ES-I3 (cell line): ENCODE measurements around the gene HACD4.
"Not testable (repeated sequence)": the region's sequence is repeated elsewhere in the genome, so short reads cannot be mapped to it uniquely, and the experiment has no call there.

Experiments used
- H3K36me3 ChIP-seq: 2 replicates; pipeline ENCODE4 v1.6.1; 2013; ENCODE audit warnings: mild to moderate bottlenecking, low read length, control low read depth, moderate library complexity; ENCODE audit not compliant: insufficient read depth
- H3K4me1 ChIP-seq: 2 replicates; pipeline ENCODE4 v1.6.1; 2013; ENCODE audit warnings: mild to moderate bottlenecking, control low read depth, low read length; ENCODE audit not compliant: insufficient read depth
- H3K9ac ChIP-seq: 2 replicates; pipeline ENCODE4 v1.6.1; 2013; ENCODE audit warnings: low read depth, mild to moderate bottlenecking, low read length, moderate library complexity
- H3K9me3 ChIP-seq: 2 replicates; pipeline ENCODE4 v1.6.1; 2013; ENCODE audit warnings: mild to moderate bottlenecking, low read length, moderate library complexity; ENCODE audit not compliant: control insufficient read depth, insufficient read depth

HACD4 gene

DNA sequence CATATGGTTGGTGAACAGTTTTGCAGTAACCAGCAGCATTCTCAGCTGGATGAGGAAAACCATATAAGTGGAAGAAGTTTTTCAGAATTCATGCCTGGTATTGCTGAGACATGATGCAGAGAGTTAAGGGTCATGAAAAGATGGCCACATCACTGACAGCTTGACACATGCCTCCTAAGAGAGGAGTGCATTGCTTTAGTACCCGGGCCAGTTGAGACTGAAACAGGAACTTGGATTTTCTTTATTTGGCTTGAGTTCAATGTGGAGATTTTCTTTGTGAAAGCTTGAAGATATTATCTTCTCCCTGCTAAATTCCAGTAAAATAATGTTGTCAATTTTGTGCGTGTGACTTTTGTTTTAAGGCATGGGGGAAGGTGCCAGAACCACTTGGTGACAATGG is 35.8 kb downstream of the HACD4 start:
- H3K9ac ChIP-seq = no peak overlapping the region
- no peaks in the 10 kb centered on the region for H3K4me1 ChIP-seq

DNA sequence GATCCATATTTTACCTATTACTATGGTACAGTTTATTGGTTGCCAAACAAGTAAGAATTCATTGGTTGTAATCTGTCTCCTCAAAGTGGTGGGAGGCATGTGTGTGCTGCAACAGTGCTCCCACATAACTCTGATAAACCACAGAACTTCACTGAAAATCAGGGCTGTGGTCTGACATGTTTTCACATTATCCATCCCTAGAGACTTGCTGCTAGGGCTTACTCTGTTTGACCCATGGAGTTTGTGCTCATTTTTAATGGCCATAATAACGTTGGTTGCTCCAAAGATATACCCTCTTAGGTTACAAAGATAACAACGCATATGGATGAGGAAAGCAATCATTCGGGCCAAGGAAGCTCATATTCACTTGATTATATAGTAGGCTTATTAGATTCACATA is 37.0 kb downstream of the HACD4 start:
- H3K9me3 ChIP-seq = no peaks in the 10 kb centered on the region
- no peak overlapping the region for H3K9ac ChIP-seq
- no peaks in the 10 kb centered on the region for H3K4me1 ChIP-seq
- H3K36me3 ChIP-seq = peaks cover 6% of the 10 kb centered on the region

More for the DNA sequence above, 35.8 kb downstream of the HACD4 start:
- H3K36me3 ChIP-seq = peaks cover 6% of the 10 kb centered on the region
- no peaks in the 10 kb centered on the region for H3K9me3 ChIP-seq

DNA sequence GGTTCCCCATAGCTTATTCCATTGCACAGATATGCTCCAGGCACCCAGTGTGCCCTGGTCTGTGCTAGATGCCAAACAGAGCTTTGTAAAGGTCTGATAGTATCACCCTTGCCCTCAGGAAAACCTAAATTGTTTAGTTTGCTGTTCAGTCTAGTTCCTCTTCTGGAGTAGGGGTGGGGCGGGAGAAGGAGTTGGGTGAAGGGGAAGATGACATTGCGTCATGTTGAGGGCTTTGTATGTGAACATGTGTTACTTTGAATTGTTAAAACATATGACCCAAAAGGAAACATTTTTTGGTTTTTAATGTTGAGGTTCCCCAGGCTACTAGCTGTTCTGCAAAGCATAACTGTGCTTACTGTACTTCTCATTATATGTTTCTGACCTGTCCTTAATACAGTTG is 40.6 kb downstream of the HACD4 start:
- H3K4me1 ChIP-seq = peaks cover 3% of the 10 kb centered on the region; the same call in 1 of the 2 replicates
- no peak overlapping the region for H3K9ac ChIP-seq
- no peaks in the 10 kb centered on the region for H3K9me3 ChIP-seq
- H3K36me3 ChIP-seq = peaks cover 9% of the 10 kb centered on the region

DNA sequence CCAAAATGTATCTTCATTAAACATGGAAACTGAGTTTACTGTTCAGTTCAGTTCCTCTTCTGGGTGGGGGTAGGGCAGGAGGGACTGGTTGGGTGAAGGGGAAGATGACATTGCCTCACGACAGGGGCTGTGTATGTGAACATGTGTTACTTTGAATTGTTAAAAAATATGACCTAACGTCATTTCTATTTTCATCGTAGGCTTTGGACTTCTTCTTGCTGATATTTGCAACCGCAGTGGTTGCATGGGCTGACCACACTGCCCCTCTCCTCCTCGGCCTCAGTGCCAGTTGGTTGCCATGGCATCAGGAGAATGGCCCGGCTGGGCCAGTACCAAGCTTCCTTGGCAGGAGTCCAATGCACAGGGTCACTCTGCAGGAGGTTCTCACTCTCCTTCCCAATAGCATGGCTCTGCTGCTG is 41.5 kb downstream of the HACD4 start:
- peaks cover 3% of the 10 kb centered on the region for H3K36me3 ChIP-seq
- H3K4me1 ChIP-seq = peaks cover 3% of the 10 kb centered on the region; the same call in 1 of the 2 replicates
- H3K9ac ChIP-seq = no peak overlapping the region
- H3K9me3 ChIP-seq = no peaks in the 10 kb centered on the region

DNA sequence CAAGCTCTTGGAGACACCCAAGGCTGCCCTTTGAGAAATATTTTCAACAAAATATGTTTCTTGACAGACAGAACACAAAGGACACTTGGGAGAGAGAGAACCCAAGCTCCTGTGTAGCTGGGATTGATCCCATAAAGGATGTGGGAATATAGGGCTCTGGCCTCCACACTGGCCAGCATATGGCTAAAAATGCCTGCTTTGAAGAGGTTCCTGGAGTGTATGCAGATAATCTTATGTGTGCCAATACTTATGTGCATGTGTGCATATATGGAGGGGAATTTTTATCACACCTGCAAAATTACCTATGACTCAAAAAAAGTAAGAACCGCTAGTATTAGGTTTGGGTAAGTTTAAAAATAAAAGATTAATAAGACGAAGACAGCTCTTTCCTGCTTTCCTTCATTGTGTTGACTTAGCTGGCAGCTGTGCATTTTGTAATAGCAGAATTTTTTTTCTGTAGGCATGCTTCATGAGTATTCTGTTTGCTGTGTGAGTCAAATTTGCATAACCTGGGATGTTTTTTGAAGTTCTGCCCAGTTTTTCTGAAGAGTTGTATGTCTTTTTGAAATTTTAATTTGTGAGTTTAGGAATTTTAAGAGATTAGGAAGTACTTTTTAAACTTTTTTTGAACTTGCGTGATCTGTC is 42.6 kb downstream of the HACD4 start:
- H3K4me1 ChIP-seq = peaks cover 3% of the 10 kb centered on the region; the same call in 1 of the 2 replicates
- H3K36me3 ChIP-seq = peaks cover 3% of the 10 kb centered on the region
- no peaks in the 10 kb centered on the region for H3K9me3 ChIP-seq
- no peak overlapping the region for H3K9ac ChIP-seq

DNA sequence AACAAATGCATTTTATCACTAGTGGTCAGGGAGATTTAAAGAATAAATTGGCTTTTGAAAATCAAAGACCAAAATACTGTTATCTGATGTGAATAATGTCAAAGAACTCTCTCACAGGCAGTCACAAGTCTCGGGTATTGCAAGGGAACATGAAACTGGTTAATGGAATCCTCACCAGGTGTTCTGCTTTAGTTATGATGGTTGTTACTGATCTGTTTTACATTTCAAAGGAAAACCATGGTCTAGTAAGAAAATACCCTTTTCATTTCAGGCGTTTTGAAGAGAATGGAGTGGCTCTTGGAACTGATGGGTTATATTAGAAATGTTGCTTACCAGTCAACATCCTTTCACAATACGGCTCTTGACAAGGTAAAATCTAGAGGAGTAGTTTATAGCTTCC is 43.4 kb downstream of the HACD4 start:
- H3K9ac ChIP-seq = no peak overlapping the region
- peaks cover 3% of the 10 kb centered on the region for H3K36me3 ChIP-seq
- H3K9me3 ChIP-seq = no peaks in the 10 kb centered on the region
- H3K4me1 ChIP-seq = peaks cover 3% of the 10 kb centered on the region; the same call in 1 of the 2 replicates

DNA sequence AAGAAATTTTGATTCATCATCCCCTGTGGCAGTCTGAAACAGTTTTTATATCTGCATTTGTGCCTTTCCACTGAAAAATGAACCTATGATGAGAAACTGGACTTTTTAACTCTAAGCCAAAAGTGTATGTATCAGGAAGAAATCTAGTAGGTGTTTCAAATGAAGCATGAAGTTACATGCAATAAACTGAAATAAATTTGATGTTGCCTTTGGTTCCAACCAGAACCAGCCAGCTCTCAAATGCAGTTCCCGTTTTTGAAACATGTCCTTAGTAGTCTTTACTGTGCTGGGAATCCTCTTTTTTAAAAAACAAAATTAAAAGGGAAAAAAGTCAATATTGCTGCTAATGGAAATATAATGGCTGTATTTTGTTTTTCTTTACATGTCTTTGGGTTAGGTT is 43.9 kb downstream of the HACD4 start:
- Histone ChIP-seq H3K4me1 (peaks cover 3% of the 10 kb centered on the region; the same call in 1 of the 2 replicates), H3K9ac (no peak overlapping the region)

DNA sequence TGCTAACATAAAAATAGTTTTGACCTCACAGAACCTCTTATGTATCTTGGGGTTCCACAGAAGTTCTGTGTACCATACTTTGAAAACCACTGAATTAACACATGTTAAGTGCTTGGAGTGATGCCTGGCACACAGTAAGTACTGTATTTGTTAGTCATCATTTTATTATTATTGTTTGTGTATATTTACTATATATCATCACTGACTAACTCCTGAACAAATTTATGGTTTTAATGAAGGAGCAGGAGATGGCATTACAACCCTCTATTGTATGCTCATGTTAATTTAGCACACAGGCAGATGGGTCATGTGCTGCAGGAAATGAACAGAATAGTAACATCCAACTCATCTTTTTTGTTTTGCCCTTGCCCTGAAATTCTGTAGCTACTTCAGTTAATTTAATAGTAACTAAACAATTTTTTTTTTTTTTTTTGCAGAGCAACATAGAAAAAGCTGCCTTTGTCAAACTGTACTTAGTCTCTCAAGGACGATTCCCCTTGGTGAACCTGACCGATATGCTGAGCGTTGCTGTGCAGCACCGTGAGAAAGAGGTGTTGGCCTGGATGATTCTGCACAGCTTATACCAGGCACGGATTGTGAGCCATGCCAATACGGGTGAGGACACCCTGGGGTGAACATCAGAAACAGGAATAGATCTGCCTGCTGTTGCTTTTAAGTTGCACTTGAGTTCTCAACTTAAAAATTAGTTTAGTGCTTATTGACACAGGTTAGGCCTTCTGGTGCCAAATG is 45.4 kb downstream of the HACD4 start:
- Histone ChIP-seq H3K4me1 (peaks cover 3% of the 10 kb centered on the region; the same call in 1 of the 2 replicates), H3K36me3 (peaks cover 3% of the 10 kb centered on the region), H3K9ac (no peak overlapping the region), H3K9me3 (no peaks in the 10 kb centered on the region)

More for the DNA sequence above, 43.9 kb downstream of the HACD4 start:
- Histone ChIP-seq H3K36me3 (peaks cover 3% of the 10 kb centered on the region), H3K9me3 (no peaks in the 10 kb centered on the region)

DNA sequence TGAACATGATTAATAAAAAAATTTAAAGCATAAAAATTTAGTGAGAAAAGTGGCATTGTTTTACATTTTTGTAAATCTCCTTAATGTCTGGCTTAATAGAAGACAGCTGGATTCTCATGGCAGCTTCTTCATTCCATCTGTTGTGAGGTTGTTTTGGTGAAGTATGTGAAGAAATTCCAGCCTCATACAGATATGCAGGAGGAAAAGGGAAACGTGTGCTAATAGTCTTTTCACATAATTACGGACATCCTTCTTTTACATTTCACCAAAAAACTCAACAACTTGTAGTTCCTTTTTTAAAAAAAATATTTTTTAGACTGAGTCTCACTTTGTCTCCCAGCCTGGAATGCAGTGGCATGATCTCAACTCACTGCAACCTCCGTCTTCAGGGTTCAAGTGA is 46.9 kb downstream of the HACD4 start:
- H3K4me1 ChIP-seq = peaks cover 3% of the 10 kb centered on the region; the same call in 1 of the 2 replicates
- no peak overlapping the region for H3K9ac ChIP-seq
- no peaks in the 10 kb centered on the region for H3K9me3 ChIP-seq
- peaks cover 3% of the 10 kb centered on the region; the same call in 1 of the 2 replicates for H3K36me3 ChIP-seq

DNA sequence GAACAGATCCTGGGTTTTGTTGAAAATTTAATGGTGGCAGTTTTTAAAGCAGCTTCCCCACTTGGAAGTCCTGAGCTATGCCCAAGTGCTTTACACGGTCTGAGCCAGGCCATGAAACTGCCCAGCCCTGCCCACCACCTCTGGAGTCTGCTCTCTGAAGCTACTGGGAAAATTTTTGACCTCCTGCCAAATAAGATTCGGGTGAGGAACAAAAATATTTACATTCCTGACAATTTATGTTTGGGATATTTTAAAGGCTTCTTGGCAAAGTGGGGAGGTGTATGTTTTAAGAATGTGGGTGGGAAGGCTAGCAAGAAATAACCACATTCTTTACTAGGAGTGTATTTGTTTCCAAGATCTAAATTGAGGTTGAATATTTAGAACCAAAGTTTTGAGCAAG is 50.0 kb downstream of the HACD4 start:
- no peaks in the 10 kb centered on the region for H3K36me3 ChIP-seq
- H3K9me3 ChIP-seq = no peaks in the 10 kb centered on the region
- H3K4me1 ChIP-seq = no peaks in the 10 kb centered on the region
- H3K9ac ChIP-seq = no peak overlapping the region

DNA sequence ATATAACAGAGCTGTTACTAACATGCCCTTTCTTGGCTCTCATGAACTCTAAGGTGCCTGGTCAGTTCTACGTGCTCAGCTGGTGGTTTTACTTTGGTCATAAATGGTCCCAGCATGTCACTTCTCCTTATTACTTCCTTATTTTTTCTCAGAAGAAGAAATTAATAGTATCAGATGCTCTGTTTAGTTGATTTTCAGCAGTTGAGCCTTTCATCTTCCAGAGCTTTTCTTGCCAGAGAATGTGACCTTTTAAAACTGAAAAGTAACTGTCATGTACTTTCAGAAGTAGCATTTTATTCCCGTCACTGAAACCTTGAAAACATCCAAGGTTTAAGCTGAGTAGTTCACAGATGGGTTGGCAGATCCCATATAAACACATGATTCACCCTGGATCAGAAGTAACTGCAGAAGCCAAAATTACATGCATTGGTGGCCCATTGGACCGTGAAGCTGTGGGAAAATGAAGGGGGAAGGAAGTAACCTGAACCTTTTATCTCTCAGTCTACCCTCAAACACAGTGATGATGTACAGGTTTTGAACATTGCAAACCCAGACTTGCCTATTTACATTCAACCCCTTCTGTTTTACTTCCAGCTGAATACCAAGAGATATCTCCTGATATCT is 50.5 kb downstream of the HACD4 start:
- H3K4me1 ChIP-seq = no peaks in the 10 kb centered on the region
- H3K9me3 ChIP-seq = no peaks in the 10 kb centered on the region
- H3K36me3 ChIP-seq = no peaks in the 10 kb centered on the region
- no peak overlapping the region for H3K9ac ChIP-seq

DNA sequence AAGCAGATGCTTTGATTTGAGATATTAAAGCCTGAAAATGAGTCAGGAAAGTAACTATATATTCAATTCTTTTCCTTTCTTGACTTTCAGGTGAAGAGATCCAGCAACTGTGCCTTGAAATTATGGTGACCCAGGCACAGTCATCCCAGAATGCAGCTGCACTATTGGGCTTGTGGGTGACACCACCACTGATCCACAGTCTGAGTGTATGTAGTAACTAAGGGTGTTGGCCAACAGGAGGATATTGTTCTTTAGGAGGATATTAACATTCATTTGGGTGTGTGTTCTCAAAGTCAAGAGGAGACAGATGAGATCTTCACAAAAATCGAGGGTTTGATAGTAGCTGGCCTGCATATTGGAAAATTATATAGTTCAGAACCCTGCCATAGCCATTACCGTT is 53.2 kb downstream of the HACD4 start:
- no peak overlapping the region for H3K9ac ChIP-seq

DNA sequence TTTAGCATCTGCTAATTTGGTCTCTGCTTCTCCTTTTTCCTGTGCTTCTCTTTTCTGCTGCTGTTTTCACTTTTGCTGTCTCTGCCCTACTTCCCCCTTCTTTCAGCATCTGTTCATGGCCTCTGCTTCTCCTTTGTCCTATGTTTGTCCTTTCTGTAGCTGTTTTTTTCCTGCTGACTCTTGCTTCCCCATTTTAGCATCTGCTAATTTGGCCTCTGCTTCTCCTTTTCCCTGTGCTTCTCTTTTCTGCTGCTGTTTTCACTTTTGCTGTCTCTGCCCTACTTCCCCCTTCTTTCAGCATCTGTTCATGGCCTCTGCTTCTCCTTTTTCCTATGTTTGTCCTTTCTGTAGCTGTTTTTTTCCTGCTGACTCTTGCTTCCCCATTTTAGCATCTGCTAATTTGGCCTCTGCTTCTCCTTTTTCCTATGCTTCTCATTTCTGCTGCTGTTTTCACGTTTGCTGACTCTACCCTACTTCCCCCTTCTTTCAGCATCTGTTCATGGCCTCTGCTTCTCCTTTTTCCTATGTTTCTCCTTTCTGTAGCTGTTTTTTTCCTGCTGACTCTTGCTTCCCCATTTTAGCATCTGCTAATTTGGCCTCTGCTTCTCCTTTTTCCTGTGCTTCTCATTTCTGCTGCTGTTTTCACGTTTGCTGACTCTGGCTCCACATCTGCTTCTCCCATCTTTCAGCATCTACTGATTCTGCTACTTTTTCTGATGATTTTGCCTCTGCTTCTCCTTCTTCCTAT is 57.1 kb downstream of the HACD4 start:
- H3K9me3 ChIP-seq, H3K4me1 ChIP-seq, H3K36me3 ChIP-seq, H3K9ac ChIP-seq: not testable (repeated sequence)

More for the DNA sequence above, 53.2 kb downstream of the HACD4 start:
- no peaks in the 10 kb centered on the region for H3K4me1 ChIP-seq
- H3K9me3 ChIP-seq = no peaks in the 10 kb centered on the region
- no peaks in the 10 kb centered on the region for H3K36me3 ChIP-seq

DNA sequence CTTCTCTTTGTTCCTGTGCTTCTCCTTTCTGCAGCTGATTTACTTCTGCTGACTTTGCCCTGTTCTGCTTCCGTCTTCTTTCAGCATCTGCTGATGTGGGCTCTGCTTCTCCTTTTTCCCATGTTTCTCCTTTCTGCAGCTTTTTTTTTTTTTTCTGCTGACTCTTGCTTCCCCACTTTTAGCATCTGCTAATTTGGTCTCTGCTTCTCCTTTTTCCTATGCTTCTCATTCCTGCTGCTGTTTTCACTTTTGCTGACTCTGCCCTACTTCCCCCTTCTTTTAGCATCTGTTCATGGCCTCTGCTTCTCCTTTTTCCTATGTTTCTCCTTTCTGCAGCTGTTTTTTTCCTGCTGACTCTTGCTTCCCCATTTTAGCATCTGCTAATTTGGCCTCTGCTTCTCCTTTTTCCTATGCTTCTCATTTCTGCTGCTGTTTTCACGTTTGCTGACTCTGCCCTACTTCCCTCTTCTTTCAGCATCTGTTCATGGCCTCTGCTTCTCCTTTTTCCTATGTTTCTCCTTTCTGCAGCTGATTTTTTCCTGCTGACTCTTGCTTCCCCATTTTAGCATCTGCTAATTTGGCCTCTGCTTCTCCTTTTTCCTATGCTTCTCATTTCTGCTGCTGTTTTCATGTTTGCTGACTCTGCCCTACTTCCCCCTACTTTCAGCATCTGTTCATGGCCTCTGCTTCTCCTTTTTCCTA is 58.0 kb downstream of the HACD4 start:
- not testable (repeated sequence) for H3K36me3 ChIP-seq, H3K9me3 ChIP-seq, H3K4me1 ChIP-seq, H3K9ac ChIP-seq
